T-helper 1 cell treated with Interleukin-12 subunit alpha and Interleukin-12 subunit beta and Interleukin-4 antibody, amounts not matched to agents 30 ng/mL and 1 ng/mL, for 36 hours (primary cell): ENCODE data around the gene LBHD1. TPM values are rescaled to one million over a fixed set of nuclear protein-coding genes. Genes with fewer than 3 reads are reported as not detected.
"Not testable (repeated sequence)": the region's sequence is repeated elsewhere in the genome, so short reads cannot be mapped to it uniquely, and the experiment has no call there.

ENCODE experiments used
- intact Hi-C: fragments of 100-400 bp; cut with micrococcal nuclease; formaldehyde crosslinking; loops from one replicate; pipeline ENCODE4 v1.15.1; 2024
- total RNA-seq: library from RNA; stranded (reverse); gene quantifications from 2 replicates; pipeline ENCODE4 v1.2.3, GENCODE V29; 2022

Gene LBHD1
- total RNA-seq: 18.3 and 20.9 TPM in 2 replicates

DNA sequence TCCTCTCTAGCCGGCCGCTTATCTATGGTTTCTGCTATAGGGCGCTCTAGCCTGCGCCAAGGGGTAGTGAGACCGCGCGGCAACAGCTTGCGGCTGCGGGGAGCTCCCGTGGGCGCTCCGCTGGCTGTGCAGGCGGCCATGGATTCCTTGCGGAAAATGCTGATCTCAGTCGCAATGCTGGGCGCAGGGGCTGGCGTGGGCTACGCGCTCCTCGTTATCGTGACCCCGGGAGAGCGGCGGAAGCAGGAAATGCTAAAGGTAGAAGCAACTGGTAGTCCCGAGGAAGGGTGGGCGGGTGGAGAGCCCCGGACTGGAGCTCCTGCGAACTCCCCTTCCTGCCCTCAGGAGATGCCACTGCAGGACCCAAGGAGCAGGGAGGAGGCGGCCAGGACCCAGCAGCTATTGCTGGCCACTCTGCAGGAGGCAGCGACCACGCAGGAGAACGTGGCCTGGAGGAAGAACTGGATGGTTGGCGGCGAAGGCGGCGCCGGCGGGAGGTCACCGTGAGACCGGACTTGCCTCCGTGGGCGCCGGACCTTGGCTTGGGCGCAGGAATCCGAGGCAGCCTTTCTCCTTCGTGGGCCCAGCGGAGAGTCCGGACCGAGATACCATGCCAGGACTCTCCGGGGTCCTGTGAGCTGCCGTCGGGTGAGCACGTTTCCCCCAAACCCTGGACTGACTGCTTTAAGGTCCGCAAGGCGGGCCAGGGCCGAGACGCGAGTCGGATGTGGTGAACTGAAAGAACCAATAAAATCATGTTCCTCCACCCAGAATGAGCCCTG is at the start of gene LBHD1, which contains the start of gene UQCC3:
TSS of gene LBHD1 (minus strand) at position 660 of the 782 bp plus-strand sequence. CDS start 2,236 bp downstream, outside the sequence.
TSS of gene UQCC3 (plus strand) at position 66 of the 782 bp plus-strand sequence. CDS start at position 139, 73 bp downstream.
- intact Hi-C loops: loop anchor here (1.0 to 10.0 kb wide), 9 partner anchors 7 to 247 kb away; partner anchors contain the start of genes INTS5, TAF6L, TTC9C and TUT1

GRCh38 chr11:62719302-62719978 is 47.4 kb upstream of the LBHD1 start:
- intact Hi-C loops: no loop called here

GRCh38 chr11:62716816-62717215 is 44.7 kb upstream of the LBHD1 start:
- intact Hi-C loops: no loop called here

GRCh38 chr11:62716206-62716605 is 44.1 kb upstream of the LBHD1 start:
- intact Hi-C loops: no loop called here

DNA sequence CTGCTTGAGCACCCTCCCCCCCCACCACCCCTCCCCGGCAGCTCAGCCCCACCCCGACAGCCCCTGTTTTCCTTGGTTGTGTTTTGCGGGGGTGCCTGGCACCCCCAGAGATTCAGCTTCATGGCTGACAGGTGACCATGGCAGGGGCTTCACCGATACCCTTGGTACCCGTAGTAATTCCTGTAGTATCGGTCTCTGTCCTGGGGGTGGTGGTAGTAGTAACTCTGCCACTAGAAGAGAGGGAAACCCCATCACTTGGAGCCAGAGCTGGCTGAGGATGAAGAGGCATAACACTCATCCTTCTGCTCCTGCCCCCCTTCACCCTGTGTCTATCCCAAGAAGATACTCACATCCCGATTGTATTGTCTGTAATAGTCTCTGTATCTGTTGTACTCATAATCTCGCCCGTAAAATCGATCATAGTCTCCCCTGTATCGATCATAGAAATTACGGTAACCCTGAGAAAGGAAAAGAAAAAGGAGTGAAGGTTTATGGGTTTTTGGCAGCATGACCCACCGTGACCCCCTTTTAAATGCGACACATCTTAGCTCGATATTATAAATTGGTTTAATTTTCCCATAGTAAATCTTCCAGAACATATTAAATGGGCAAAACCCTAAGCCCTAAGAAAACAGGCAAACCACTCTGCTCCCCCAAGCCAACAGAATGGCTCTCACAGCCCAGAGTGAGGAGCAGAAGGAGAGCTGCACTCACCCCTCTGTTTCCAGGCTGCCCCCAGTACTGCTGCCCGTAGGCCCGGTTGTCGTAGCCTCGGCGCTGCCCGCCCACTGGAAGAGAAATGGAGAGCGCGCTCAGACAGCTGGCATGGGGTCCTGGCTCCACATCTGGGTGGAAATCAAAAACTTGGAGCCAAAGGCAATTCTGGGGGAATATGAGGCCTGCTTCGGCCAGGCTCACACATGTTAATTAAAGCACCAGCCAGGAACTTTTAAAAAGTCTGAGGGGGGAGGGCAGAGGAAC is 43.4 kb upstream of the LBHD1 start:
- intact Hi-C loops: no loop called here

DNA sequence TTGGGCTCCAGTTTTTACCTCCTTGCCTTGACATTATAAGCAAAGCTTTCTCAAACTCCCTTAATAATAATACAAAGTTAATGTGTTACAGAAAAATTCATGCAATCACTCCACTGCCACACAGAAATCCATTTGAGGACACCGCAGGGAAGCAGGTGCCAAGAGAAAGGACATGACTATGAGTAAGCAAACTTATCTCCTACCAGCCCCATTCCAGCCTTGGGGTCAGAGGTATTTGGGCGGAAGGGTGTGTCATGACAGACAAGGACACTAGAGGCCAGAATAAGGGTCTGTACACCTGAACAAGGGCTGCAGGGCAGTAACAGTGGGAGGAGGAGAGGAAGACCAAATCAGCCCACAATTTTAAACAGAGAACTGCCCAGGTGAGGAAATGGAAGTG is 41.3 kb upstream of the LBHD1 start:
- intact Hi-C loops: no loop called here

DNA sequence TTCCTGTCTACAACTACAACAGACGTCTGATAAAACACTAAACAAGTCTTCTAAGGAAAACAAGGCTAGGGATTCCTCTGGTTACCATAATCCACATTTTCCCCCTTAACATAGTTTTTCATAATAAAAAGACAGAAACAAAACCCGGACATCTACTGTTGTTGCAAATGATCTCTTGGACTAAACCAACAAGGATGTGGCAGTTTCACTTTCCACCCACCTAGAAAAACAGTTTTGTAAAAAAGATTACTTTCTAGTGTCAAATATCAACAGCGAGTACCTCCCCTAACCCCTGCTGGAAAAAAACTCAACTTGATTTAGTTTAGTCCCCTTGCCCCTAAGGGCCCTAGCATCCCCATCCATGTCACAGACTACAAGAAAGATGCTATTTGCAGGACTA is 40.8 kb upstream of the LBHD1 start:
- intact Hi-C loops: no loop called here

DNA sequence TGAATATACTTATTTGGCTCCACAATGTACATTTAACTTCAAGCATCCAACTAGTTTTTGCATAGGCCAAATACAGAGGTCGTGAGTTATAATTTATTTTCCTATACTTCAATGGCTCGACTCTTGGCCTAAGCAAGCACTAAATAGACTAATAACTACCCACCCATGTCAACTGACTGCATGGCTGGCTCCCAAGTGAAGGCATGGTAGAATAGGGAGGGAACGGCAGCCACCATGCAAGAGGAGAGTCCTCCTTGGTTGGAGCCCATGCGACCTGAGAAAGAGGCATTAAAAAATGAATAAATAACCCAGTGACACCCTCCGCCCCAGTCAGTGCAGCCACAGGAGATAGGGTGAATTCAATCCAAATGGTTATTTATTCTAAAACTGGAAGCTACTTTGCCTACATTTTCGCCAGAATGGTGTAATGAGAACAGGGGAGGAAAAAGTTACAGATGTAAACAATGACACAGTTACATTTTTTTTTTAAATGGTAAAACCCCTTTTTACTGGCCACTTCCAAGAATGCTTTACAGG is 40.3 kb upstream of the LBHD1 start:
- intact Hi-C loops: no loop called here

DNA sequence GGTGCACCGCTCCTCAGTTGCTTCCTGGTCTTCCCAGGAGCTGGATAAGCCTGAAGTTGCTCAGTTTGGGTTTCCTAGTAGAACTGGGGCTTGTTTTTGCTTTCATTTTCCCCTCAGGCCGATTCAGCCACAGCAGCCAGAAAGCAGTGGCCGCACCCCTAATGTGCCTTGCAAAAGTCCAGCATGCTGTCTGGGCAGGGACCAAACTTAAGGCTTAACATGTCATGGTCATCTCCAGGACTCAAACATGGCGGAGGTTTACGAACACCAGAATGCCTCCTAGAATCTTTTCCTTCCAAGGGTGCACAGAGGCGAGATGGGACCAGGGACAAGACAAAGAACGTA is 37.9 kb upstream of the LBHD1 start:
- intact Hi-C loops: no loop called here

DNA sequence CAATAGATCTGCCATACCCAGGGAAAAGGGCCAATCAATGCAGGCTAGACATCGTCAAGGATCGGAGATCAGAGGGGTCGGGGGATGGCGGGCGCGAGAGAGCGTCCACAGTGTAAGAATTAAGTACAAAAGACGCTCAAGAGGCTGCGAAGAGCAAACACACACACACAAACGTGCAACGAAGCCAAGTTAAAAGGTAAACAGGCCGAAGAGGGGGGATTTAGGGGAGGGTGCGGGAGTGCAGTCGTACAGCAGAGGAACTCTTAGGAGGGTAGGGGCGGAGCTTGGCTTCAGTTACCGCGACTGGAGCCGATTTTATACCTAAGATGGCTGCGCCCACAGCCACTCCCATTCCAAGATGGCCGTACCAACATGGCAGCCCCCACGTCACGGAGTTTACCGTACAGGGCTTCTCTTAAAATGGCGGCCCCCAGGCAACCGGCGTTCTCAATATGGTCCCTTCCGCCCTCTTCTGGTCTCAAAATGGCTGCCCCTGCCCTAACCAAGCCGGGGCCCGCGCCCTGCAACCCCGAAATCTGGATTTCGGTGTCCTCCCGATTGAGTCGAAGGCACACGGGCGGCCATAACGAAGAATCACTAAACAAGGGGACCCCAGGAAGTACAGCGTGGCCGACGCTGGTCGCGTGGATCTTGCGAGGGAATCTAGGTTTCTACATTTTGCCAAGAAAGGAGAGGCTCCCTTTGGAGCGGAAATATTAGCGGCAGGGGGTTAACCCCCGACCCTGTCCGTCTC is 37.4 kb upstream of the LBHD1 start:
- intact Hi-C loops: loop anchor here (1.0 to 5.0 kb wide), 18 partner anchors 15 to 1478 kb away; partner anchors contain the start of genes C11orf98, CSKMT, EEF1G and EML3

GRCh38 chr11:62708793-62709192 is 36.7 kb upstream of the LBHD1 start:
- intact Hi-C loops: loop anchor here (1.0 to 5.0 kb wide), 18 partner anchors 14 to 1479 kb away; partner anchors contain the start of genes C11orf98, CSKMT, EEF1G and EML3

GRCh38 chr11:62708392-62708791 is 36.3 kb upstream of the LBHD1 start:
- intact Hi-C loops: loop anchor here (5.0 kb wide), 1 partner anchor 1479 kb away; the partner anchor contains the start of gene STIP1

- intact Hi-C loops: loop anchor here (5.0 kb wide), 1 partner anchor 1480 kb away; the partner anchor contains the start of gene STIP1
Measured at GRCh38 chr11:62707277-62707861, 35.3 kb upstream of the LBHD1 start, which contains the start of the genes BSCL2 and GNG3. TSS of gene BSCL2 (minus strand) at chr11:62707424. CDS start at chr11:62707195, 229 bp downstream. TSS of gene GNG3 (plus strand) at chr11:62707676. CDS start at chr11:62708296, 620 bp downstream.

DNA sequence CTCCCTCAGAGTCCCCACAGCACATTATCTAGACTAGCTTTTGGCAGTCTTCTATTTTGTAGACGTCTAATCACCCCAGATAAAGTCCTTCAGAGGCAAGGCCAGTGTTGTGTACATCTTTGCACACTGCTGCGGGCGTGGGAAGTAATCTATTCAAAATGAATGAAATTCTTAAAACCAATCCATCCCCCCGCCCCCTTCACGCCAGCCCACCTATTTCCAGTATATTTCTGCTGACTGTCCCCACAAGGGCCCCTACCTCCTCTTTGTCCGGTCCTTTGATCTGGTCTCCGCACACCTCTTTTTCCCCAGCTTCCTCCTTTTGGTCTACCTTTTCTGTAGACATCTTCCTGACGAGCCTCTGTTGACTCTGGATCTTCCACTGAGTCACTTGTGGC is 34.8 kb upstream of the LBHD1 start:
- intact Hi-C loops: loop anchor here (1.0 to 5.0 kb wide), 3 partner anchors 61 to 1480 kb away; partner anchors contain the start of genes GANAB and STIP1

GRCh38 chr11:62705880-62706849 is 34.1 kb upstream of the LBHD1 start:
- intact Hi-C loops: loop anchor here (1.0 to 5.0 kb wide), 3 partner anchors 60 to 1481 kb away; partner anchors contain the start of genes GANAB and STIP1

DNA sequence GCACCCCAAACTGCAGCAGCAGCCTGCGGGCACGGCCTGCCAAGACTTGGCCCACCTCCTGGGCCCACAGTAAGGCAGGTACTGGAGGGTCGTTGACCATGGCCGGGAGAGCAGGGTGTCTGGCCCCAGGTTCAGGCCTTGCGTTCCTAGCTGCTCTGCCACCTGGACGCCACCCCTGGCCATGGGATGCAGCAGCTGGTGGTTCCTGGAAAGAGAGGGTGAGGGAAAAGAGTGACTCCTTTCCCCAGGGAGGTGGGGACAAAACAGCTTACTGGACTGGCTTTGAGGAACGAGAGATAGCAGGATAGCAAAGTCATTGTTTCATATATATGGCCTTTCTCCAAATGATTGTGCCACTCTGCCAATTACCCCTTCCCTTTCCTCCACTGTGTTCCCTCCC is 33.3 kb upstream of the LBHD1 start:
- intact Hi-C loops: loop anchor here (5.0 kb wide), 1 partner anchor 1482 kb away; the partner anchor contains the start of gene STIP1

- intact Hi-C loops: not testable (repeated sequence)
Measured at GRCh38 chr11:62703921-62704320, 31.9 kb upstream of the LBHD1 start.

DNA sequence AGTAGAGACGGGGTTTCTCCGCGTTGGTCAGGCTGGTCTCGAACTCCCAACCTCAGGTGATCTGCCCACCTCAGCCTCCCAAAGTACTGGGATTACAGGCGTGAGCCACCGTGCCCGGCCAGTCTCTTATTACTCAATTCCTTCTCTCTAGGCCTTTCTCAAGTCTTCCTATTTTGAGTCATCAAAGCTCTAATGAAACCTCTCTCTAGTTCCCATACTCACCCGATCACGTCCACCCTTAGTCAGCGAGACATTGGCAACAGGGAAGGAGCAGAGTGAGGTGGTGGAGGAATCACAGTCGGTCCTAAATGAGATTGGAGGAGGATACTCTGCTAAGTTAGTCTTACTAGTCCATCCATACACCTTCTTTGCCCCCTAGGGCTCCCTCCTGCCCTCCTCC is 30.2 kb upstream of the LBHD1 start:
- intact Hi-C loops: no loop called here
